Kidney tubule cell (primary cell): Measurements from ENCODE around the gene NCKAP5.
A peak's percentile ranks its signal among the peaks of the same experiment; 100 is the strongest.
"Not testable (repeated sequence)": the region's sequence is repeated elsewhere in the genome, so short reads cannot be mapped to it uniquely, and the experiment has no call there.

Experiments
- DNase-seq: peaks from one replicate; pipeline ENCODE4 v3.0.0-alpha.2; 2018; ENCODE audit warnings: low spot score

The NCKAP5 gene

DNA sequence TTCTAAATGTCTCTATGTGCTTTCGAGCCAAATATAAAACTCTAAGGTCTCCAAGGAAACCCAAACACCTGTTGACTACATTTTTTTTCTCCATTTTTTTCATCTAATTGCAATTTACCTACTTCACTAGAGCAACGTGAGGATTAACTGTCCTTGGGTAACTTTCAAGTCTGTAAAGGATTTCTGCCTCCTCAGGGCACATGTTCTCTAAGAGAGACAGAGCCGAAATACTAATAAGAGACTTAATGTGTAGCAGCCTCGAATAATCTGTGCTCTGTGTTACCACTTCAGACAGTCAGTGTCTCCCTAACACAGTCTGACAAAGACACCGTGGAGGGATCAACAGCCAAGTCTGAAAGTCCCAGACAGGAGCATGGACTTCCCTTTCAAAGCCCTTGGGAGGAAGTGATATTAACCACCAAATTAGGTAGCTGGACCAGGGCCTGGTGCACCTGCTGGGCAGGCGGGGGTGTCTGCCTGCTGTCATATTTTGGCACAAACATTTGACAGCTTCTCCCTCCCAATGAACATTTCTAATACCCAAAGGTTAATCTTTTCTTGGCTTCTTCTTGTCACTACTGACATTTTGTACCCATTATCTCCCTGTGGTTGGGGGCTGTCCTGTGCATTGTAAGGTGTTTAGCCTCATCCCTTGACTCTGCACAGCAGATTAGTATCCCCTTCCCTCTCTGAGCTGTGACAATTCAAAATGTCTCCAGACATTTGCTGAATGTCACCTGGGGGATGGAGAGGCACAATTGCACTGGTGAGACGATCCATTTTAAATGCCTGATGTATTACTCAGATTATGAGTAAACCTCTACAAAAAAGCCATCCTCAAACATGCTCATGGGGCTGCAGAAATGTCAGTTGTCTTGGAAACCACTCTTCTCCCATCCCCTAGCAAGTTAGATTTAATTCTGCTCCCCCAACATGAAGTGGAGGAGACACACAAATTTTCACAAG, 852.6 kb downstream of the NCKAP5 start:
- peak; percentile 24 for DNase-seq

DNA sequence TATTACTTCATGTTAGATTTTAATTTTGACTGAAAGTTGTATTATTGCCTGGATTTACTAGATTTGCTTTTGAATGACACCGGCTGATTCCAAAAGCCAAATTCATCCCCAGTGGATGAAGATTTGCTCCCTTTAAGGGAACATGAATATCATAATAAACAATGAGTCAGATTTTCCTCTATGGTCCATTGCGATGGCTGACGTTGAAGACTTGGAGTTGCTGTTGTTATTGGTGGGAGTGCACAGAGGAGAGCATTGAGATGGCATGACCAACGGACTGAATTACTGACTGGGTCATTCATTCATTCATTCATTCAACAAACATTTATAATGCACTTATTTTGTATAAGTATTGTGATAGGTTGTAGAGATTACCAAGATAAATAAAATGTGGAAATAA, 864.9 kb downstream of the NCKAP5 start:
- no peak for DNase-seq

DNA sequence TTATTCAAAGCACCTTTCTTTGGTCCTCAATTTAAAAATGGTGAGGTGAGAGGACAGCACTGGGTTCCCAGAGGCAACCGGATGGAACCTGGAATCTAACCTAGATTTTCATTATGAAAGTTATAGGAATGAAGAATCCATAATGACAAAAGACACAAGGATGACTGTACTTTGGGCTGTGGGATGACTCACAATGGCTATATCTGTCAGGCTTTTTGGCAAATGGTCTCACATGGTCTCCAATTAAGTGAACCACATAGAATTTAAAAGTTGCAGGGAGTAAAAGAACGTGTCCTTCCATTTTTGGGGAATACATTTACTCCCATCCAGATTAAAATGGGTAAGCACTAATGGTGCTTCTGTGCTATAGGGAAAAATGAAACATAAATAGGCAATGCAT, 866.5 kb downstream of the NCKAP5 start:
- peak; percentile 7 for DNase-seq

DNA sequence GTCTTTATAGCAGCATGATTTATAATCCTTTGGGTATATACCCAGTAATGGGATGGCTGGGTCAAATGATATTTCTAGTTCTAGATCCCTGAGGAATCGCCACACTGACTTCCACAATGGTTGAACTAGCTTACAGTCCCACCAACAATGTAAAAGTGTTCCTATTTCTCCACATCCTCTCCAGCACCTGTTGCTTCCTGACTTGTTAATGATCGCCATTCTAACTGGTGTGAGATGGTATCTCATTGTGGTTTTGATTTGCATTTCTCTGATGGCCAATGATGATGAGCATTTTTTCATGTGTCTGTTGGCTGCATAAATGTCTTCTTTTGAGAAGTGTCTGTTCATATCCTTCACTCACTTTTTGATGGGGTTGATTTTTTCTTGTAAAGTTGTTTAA, 868.5 kb downstream of the NCKAP5 start:
- not testable (repeated sequence) for DNase-seq

DNA sequence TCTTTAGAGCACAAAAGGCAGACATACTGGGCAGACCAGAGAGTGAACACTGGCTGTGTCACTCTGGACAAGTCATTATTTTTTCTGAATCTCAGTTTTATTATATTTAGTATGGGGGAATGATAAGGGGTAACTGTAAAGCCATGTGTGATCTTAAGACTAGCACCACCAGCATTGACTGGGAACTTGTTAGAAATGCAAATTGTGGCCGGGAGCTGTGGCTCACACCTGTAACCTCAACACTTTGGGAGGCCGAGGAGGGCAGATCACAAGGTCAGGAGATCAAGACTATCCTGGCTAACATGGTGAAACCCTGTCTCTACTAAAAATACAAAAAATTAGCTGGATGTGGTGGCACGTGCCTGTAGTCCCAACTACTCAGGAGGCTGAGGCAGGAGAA, 869.9 kb downstream of the NCKAP5 start:
- not testable (repeated sequence) for DNase-seq

DNA sequence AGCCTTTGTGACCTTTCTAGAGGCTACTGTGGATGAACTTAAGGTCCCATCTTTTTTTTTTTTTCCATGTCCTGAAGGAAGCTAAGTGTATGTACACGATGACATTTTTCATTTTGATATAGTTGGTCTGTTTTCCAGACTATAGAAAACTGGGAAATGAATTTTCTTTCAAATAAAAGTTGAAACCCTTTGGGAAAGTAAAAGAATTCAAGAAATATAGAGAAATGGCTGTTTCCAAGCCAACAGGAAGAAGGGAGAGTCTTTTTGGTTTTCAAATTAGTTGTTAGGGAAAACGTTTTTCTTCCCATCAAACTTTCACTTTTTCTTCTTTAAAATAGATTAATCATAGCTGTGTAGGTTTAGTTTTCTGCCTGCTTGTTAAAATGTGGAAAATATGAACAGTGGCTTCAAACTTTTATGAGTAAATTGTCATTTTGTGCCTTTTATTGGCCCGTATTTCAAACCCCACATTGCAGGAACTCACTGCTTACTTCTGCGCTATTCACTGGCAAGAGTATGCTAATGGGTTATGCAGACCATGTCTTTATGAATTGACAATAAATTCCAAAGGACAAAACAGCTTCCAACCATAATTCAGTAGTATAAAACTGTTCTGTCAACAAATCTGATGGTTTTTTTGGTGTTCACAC, 870.6 kb downstream of the NCKAP5 start:
- no peak for DNase-seq

DNA sequence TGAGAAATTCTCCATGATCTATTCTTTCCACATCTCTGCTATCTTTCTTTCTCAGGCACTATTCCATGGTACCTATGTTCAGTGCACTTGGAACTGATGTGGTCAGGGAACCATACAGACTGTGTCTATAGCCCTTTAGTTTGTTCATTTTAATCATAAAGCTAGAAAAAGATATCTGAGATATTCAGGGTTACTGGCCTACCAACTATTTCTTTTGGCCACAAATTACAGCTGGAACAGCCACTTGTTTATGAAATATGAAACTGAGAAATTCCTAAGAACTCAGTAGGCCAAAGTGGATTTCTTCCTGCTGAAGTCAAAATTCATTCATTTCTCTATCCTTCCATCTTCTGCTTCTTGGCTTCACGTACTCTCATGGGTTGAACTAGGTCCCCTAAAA, 875.4 kb downstream of the NCKAP5 start:
- DNase-seq: no peak

DNA sequence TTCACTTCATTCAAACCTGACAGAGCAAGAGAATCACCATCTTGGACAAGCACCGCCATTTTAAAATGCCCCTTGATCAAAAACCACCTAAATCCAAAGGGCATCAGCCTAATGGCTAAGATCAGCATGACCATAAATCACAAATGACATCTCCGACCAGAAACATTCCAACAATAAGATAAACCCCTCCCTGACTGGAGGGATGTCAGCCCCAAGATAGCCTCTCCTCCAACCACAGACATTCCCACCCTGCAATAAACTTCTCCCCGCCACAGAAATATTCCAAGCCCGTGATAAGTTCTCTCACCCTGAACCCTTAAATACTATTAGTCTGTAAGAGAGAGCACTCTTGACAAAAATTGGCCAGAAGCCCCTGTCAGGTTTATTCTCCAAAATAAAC, 876.7 kb downstream of the NCKAP5 start:
- no peak for DNase-seq

DNA sequence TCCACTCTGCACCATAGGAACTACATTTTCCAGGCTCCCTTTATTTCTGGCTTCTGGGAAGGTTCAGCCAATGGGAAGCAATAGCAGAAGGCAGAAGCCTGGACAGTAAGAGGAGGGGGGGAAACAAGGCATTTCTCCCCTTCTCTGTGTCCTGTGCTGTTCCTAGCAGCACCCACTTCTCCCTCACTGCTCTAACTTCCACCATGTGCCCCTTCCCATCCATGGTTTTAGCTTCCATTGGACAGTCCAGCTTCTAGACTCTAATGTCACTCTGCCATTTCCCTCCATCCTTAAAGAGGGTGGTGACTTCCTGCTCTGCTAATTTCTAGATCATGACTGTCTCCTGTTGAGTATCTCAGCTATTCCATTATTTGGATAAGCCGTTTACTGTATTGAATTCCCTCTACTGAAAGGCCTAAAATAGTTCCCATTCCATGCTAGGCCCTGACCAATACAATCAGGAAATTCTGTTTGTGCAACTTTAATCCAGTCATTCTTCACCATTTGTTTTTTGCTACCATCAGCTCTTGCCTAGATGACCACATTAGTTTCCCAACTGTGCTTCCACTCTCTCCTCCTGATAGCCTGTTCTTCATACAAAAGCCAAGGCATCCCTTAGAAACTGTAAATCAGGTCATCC, 877.5 kb downstream of the NCKAP5 start:
- no peak for DNase-seq

DNA sequence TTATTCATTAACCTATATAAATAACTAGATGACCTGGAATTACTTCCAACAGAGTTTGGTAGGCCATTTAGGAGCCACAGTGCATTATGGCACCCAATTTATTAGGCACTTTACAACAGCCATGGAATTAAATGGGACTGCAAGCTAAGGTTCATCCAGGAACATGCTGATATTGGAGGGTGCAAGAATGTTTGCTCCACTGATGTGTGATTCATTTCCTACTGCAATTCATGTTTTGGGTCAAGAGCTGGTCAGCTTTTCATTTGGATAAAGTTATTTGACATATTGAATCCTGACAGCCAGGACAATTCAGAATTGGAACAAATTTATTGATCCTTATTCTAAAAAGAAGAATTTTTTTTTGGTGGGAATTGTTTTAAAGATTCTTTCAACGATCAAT, 886.5 kb downstream of the NCKAP5 start:
- DNase-seq: peak; percentile 8

DNA sequence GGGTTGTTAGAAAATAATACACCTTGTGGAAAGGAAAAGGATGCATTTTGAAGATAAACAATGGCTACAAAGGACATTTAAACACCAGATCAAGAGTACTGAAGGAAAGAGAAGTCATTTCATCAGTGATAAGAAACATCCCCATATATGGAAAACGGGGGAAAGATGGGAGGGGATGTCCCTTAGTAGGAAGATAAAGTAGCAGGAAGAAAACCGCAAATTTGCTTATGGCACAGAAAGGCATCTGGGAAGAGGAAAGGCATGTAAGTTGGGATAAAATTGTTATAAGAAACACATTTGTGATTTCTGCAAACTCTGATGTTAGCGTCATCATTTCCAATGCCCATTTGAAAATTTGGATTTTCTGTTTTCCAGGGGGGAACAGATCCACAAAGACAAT, 887.7 kb downstream of the NCKAP5 start:
- no peak for DNase-seq

DNA sequence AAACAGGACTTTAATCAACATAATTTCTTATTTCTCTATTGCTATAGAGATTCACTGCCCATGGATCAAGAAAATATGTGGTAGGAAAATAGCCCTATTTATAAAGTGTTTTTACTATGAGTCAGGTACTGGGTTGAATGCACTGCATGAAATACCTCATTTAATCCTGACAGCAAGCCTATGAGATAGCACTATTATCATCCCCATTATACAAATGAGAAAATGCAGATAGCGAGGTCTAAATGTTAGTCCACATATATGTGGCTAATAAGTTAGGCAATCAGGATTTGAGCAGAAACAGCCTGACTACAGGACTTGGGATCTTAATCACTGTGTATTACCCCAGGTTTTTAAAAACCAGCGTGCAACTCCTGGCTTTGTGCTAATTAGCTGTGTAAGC, 889.8 kb downstream of the NCKAP5 start:
- peak; percentile 35 for DNase-seq

DNA sequence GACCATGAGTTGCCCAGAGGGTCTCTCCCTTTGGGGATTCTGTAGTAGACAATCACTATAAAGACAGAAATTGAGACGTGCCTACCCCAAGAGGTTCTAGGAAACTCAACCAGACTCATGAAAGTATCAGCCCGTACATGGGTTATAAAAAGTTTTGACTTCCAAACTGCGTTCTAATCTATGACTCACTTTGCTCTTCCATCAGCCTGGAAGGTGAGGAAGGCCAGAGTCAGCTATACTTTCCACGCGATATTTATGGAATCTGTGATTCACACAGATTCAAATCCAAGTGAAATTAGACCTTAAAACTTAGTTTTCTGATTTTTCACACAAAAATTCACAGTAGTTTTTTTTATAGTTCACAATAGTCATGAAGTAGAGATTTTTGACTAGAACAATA, 890.6 kb downstream of the NCKAP5 start:
- no peak for DNase-seq

DNA sequence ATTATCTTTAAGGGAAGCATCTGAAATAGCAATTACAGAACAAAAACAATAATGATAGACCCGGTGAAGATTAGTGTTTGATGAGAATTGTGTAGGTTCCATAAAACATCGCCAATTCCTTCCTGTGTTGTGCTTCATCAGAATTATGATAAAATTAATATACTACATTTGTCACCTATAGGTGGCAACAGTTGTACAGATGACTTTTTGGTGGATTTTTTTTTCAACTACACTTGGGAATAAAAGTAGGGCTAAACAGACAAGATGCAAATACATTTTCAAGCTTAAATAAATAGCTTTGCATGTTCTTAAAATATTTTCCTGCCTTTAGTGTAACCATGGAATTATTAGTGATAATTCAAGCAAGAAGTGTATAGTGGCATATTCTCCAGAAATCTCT, 891.3 kb downstream of the NCKAP5 start:
- peak; percentile 17 for DNase-seq

DNA sequence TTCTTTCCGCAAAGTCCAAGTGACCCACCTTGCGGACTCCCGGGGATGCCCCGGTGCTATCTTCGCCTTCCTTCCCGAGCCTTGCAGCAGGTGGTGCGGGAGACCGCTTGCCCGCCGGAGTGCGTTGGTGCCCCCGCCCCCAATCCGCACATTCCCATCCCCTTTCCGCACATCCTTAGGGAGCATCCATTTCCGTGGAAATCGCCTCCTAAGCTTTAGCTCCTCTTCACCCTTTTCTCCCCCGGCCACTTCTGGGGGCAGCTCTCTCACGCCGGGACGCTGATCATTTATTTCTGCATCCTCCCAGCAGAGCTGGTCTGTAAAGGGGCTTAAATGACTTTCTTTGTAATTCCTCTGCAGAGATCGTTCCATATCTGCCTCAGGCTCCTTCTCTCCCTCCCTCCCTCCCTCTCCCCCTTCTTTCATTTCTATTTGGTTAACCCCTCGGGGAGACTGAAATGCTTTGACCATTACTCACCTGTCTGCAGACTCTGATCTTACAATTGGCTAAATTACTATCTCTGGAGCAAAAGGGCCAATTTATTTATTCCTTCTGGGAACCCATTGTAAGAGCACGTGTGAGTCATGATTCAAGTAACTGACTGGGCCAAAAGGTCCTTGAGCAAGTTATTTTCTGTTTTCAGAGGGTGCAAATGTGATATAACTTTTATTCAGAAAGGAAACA, 897.0 kb downstream of the NCKAP5 start:
- DNase-seq: peak; percentile 98

DNA sequence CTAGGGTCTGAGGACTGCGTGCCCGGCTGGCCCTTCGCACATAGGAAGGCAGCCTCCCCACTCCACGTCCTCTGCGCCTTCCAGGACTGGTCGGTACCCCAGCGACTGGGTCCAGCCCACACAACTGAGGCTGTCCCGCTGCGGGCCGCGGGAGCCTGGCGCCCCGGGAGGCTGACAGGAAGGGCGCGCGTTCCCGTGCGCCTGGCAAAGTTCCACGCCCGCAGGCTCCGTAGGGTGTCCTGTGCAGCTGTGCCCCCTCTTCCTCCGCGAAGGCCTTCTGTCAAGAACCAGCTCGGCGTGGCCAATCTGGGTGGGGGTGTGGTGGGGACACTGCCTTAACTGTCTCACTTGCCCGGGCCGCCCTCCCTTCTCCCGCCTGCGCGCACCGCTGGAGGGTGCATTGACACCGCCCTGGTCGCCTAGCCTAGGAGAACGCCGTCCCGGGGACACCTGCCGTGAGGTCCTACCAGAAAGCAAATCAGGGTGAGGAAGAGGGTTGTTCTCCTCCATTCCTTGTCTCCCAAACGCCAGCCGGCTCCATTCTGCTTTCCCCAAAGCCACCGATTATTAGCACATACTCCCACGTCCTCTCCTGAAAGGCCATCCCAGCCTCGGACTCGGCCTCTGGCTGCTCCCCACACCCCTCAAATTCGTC, 897.6 kb downstream of the NCKAP5 start:
- peak; percentile 61 for DNase-seq

DNA sequence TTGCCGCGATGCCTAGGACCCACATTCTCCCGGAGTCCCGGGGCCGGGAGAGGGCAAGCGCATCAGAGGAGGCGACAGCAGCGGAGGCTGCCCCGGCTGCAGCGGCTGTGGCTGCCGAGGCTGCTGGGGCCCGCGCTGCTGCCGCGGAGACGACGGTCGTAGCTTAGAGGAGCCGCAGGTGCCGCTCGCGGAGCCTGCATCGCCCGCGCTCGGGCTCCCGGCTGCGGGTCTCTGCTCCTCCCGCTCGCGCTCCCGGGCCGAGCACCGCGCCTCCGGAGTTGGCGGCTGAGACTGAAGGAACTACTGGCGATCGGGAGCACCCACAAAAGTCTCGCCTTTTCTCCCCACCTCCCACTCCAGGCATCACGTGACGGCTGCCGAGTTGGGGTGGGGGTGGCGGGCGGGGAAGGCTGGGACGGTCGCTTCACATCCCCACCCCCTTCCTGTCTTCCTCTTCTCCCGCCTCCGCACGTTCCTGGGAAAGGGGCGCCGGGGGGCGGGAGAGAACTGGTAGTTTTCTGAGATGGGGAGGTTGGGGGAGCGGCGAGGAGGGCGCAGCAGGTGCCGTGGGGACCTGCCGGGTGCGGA, 898.3 kb downstream of the NCKAP5 start, which contains the start of gene LYPD1:
LYPD1 (minus strand) TSS at position 298 of the 588 bp plus-strand sequence; CDS start at position 25, 273 bp downstream.
- peak; percentile 52 for DNase-seq

DNA sequence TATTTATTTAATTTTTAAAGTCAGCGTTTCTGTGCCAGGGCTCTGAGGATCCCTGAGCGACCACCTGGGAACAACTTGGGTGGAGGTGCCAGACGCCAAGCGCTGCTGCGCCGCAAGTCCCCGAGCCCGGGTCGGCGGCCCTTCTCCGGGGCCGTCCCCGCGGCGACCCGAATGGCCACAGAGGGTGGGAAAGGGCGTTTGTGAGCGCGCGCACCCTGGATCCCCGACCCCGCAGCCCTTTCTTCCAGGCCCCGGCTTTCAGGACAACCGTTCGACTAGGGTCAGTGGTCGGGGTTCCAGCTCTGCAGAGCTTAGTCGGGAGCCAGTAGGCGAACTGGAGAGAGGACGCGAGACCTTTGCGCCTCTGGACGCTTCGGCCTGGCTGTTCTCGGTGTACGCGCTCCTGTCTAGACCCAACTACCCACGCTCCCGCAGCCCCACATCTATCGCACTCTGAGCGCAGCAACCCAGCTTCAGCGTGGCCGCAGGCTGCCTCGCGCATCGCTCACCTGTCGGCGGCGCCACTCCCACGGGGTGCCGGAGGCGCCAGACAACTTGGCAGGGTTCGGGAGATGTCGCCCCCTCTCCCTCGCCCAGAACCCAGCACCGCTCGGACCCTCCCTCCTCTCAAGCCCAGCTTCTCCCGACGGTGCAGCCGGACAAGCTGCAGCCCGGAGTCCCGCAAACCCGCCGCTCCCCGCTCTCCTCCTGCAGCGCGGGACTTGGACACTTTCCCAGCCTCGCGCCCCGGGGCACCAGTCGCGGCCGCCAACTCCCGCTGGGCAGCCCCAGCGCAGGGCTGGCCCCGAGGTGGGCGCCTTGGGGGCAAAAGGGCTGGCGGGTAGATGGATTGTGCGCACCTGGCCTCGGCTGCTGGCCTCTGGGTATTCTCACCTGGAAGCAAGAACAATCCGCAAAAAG, 899.0 kb downstream of the NCKAP5 start:
- peak; percentile 46 for DNase-seq

DNA sequence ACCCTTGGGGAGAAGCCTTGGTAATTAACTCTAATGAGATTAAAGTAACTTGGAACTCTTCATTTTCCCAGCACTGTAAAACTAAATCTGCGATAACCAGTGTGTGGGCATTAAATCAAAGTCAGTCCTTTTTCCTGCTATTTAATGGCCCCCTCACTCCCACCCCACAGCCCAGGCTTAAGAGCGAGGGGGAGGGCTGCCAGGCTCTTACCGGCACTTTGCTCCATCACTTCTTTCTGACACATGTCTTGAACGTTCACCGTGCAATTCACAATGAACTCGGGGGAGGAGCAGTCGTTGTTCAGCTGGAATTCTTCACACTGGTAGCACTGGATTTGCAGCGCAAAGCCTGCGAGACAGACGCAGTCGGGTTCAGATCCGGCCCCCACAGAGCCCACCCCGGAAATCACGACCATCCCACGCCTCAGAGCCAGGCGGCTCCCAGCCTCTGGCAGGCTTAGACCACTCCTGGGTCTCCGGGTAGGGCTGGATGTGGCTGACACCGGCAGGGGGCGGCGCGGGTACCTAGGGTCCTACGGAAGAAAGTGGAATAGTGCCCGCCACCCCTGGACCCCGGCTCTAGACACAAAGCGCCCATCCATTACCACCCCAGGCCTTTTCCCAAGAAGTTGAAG, 900.0 kb downstream of the NCKAP5 start:
- peak; percentile 41 for DNase-seq

DNA sequence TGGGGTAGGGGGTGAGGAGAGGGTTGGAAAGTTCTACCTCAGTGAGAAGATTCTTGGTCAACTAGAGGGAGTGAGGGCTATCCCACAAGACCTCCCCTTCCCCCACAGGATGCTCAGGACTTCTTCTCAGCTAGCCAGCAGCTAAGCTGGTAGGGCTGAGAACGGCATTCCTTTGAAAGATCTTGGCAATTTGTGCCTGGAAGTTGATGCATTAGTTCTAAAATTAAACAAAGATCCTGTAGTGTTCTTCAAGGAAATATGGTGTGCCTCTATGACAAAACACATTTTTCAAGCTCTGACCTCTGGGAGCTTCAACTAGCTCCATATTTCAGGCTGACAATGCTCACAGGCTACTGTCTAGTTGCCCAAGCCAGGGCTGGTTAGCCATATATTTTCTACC, 900.6 kb downstream of the NCKAP5 start:
- DNase-seq: no peak
